DMS79 (cell line): Measurements from ENCODE around the gene MRPS7.
"Not testable (repeated sequence)": the region's sequence is repeated elsewhere in the genome, so short reads cannot be mapped to it uniquely, and the experiment has no call there.

ENCODE experiments used
- DNase-seq: peaks from one replicate; lab custom pipeline; 2025; lab: John Stamatoyannopoulos, UW

Gene MRPS7

DNA sequence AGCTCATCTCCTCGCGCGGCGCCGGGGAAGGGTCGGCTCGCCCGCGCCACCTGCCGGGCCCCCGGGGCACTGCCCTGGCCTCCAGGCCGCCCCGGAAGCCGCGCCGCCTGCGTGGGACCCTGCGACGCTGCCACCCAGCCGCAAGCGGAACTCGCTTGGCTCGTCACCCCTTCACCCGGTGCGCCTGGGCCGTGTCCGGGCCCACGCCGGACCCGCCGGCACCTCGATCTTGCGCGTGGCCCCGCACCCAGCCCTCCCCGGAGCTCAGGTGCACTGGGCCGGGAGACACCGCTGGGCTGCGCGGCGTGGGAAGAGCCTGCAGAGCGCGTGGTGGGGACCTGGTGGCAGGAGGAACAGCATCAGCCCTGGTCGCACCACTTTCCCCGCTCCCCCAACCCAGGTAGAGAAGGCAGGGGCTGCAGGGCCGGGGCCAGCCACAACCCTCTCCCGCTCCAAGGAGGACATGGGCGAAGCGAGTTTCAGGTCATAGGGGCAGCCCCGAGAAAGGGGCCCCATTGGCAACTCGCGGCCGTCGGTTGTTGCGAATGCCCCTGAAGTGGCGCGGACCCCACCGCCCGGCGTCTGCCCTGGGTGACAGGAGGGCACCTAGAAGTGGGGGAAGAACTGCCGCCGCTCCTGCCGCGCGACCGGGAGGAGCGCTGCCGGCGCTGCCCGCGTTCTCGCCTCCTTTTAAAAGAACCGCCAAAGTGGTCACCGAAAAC lies 9.7 kb downstream of the MRPS7 start:
- no peak for DNase-seq

DNA sequence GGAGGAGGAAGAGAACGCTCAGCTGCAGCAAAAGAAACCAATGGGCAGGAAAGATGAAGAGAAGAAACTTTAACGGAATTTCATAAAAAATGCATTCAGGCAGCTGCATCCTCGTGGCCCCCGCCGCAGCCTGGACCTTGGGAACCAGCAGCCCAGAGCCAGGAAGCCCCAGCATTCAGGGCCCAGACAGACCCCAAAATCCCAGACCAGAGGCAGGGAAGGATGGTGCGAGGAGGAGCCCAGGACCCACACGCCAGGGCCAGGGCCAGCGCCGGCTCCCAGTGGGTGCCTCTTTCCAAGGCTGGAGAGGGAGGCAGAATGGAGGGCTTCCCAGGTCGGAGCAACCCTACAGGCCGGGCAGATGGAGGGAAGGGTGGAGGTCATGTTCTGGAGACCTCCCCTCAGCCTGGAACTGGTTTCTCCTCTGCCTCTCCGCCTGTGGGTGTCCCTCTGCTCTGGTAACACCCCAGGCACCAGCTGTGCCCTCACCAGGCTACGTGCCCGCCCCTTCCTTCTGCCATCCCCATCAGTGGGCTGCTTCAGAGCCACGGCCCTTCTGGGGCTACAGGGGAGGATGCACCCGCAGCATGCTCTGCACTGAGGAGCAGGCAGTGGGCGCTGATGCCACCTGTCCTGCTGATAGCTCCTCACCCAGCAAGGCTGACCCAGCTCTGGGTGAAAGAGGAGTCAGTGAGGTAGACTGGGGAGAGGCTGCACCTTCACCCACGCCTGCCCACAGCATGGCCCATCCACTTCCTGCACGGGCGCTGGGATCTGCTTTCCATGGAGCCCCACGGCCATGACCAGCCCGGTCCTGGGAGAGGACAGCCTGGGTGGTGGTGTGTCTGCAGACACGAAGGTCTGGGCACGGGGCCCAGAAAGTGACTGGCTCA lies 10.5 kb downstream of the MRPS7 start:
- no peak for DNase-seq

- DNase-seq: no peak
These were observed 11.1 kb downstream of the MRPS7 start for GRCh38 chr17:75272848-75273184.

- no peak for DNase-seq
These were observed 12.5 kb downstream of the MRPS7 start for GRCh38 chr17:75273977-75274708.

GRCh38 chr17:75277664-75278071 lies 16.0 kb downstream of the MRPS7 start:
- DNase-seq: no peak

GRCh38 chr17:75280189-75280588 lies 18.5 kb downstream of the MRPS7 start:
- DNase-seq: not testable (repeated sequence)

DNA sequence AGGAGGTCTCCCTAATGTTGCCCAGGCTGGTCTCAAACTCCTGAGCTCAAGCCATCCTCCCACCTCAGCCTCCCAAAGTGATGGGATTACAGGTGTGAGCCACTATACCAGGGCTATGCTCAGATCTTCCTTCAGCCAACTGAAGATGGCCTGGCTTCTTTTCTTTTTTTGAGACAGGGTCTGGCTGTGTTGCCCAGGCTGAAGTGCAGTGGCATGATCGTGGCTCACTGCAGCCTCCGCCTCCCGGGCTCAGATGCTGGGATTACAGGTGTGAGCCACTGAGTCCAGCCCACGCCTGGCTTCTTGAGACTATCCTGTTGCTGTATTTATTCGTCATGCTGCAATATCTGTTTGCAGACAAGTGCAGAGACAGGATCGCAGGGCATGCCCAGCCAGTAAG lies 23.4 kb downstream of the MRPS7 start:
- DNase-seq: no peak

DNA sequence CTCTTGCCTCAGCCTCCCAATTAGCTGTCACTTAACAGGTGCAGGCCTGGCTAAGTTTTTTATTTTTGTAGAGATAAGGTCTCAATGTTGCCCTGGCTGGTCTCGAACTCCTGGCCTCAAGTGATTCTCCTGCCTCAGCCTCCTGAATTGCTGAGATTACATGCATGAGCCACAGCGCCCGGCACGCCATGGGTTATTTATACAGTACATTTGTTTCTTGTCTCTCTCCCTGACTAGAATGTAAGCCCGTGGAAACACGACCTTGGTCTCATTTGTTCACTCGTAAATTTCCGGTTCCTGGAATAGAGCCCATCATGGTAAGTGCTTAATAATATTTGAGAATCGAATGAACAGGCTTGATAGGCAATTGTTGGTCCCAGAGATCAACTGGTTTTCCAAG lies 25.5 kb downstream of the MRPS7 start:
- DNase-seq: no peak

- no peak for DNase-seq
These were observed 26.7 kb downstream of the MRPS7 start for GRCh38 chr17:75288359-75288758.

DNA sequence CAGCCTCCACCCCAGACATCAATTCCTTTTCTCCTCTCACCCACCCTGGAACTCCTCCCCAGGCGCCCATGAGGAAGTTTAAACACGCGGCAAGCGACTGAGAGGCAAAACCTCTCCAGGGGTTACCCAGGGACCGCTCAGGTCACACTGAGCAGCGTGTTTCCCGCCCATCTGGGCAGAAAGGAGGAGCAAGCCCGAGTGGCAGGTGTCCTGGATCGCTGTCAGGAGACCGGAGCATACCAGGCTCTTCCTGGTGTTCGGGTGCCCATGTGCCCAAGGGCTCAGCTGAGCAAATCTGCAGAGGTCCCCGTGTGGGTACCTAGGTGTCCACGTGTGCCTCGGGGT lies 27.1 kb downstream of the MRPS7 start:
- no peak for DNase-seq

DNA sequence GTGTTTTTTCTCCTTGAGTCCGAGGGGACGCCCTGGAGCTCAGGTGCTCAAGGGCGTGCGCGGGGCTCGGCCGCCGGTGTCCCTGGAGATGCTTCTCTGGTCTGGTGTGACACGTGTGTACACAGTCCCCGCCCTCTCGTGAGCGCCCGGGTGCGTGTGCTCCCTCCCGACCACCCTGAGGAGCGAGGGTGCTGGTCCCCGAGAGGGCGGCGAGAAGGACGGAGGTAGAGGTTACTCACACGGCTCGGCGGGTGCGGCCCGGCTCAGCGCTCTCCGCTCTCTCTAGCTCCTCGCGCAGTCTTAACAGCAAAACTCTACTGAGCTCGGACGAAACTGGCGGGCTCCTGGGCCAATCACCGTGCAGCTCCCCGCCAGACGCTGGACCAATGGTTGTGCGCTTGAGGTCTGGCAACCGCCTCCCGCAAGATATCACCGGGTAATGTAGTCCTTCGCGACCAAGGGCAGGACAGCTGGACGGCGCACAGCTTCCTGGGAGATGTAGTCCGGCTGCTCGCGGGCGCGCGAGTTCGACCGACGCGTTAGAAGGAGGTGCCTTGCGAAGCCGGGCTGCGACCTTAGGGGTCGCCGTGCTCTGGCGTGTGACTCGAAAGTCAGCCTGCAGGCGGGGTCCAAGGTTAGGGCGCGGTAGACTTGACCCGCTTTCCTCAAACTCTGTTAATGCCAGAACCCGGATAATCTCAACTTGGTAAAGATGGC lies 27.6 kb downstream of the MRPS7 start, which contains the start of gene SLC25A19:
Gene SLC25A19, minus strand, starts transcription at position 319 of the 717 bp plus-strand sequence. CDS start 2,669 bp downstream, outside the sequence.
- peak; percentile 88 for DNase-seq

DNA sequence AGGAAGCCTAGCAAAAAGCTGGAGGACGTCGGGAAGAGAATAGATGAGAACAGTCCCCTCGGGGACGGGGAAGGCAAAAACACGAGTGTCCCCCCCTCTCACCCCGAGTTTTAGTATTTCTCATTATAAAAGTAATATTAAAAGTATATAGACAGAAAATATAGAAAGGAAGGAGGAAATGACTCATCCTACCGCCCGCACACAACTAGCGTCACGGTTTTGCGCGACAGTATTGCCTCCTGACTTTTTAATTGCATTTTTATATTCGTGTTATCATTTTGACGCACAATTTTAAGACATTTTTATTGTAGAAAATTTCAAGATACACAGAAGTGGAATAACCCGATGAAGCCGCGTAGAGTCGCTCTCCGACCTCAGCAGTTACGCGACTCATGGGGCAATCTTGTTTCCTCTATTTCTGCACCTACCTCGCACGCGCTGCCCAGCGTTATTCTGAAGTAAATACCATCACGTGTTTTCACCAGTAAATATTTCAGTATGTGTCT lies 28.2 kb downstream of the MRPS7 start:
- no peak for DNase-seq

- DNase-seq: not testable (repeated sequence)
These were observed 31.2 kb downstream of the MRPS7 start for GRCh38 chr17:75292810-75293448.

DNA sequence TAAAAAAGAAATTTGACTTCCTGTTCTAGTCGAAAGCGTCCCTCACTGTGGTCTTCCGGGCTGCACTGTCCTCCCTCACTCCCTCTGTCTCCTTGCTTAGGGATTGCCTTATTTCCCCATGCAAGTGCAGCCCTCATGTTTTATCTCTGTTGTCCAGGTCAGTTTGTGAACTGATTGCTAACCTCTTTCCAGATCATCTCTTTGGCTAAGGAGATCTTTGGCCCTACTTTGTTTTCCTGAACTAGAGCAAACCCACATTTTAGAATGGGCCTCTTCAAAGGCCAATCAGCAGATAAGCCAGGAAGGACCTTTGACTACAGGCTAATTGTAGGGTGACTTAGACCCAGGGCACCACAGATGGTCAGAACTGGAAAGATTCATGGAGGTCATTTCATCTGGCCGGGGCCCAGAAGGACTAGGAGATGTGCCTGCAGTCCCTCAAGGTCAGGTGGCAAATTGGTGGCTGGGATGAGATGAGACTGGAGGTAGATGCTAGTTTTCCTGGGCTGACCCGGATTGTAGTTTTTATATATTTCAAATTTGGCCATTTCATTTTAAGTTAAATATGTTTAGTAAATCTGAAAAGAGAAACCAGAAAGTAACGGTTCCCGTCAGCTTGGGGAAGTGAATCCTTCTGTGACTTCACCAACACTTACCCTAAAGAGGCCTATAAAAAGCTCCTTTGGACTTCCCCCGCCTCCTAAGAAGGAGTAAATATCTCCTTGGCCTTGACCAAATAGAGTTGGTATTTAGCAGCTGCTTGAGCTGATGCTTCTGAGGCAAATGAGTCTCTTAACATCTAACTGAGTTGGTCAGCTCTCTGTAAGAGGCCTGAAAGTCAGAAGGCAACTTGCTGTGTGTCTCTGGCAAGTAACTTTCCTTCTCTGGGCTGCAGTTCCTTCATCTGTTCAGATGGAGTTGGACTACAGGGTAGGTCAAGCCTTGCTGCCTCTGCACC lies 33.8 kb downstream of the MRPS7 start:
- no peak for DNase-seq

DNA sequence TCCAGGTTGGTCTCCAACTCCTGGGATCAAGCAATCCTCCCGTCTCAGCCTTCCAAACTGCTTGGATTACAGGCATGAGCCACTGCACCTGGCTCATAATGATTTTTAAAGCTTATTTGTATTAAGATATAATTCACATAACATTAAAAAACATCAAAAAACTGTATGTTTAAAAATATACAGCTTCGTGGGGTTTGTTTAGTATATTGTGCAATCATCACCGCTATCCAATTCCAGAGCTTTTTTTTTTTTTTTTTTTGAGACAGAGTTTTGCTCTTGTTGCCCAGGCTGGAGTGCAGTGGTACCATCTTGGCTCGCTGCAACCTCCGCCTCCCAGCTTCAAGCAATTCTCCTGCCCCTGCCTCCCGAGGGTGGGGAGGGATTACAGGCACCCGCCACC lies 38.6 kb downstream of the MRPS7 start:
- DNase-seq: no peak

GRCh38 chr17:75301049-75301448 lies 39.4 kb downstream of the MRPS7 start:
- DNase-seq: no peak

- no peak for DNase-seq
These were observed 40.0 kb downstream of the MRPS7 start for GRCh38 chr17:75301502-75302206.

GRCh38 chr17:75307957-75308731 lies 46.5 kb downstream of the MRPS7 start:
- DNase-seq: no peak
